GM12801 (cell line): ENCODE results near the gene RIMS3.

Source experiments
- TF ChIP-seq, protein P1 (sequence below): IDR thresholded peaks from one replicate; pipeline ENCODE4 v1.5.1; 2011; ENCODE audit warnings: control low read depth; ENCODE audit not compliant: insufficient read length; ENCODE audit errors: extremely low read depth

The RIMS3 gene

DNA sequence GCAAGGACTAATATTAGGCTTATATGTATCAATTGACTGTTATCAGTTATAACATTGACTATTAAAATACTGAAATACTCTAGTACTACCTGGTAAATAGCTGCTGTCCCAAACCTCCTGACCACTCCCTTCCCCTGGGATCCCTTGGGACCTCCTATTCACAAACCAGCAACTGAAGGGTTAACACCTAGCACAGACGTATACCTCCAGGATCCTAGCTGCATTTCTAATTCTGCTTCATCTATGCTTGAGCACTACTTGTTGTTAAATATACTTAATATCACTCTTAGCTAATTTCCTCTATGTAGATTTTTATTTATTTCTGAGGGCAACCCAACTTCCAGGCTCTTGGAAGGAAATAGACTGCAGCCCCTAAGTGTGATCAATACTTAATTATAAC lies 24.3 kb upstream of the RIMS3 start:
- TF ChIP-seq, protein P1, sequence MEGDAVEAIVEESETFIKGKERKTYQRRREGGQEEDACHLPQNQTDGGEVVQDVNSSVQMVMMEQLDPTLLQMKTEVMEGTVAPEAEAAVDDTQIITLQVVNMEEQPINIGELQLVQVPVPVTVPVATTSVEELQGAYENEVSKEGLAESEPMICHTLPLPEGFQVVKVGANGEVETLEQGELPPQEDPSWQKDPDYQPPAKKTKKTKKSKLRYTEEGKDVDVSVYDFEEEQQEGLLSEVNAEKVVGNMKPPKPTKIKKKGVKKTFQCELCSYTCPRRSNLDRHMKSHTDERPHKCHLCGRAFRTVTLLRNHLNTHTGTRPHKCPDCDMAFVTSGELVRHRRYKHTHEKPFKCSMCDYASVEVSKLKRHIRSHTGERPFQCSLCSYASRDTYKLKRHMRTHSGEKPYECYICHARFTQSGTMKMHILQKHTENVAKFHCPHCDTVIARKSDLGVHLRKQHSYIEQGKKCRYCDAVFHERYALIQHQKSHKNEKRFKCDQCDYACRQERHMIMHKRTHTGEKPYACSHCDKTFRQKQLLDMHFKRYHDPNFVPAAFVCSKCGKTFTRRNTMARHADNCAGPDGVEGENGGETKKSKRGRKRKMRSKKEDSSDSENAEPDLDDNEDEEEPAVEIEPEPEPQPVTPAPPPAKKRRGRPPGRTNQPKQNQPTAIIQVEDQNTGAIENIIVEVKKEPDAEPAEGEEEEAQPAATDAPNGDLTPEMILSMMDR = no peak

DNA sequence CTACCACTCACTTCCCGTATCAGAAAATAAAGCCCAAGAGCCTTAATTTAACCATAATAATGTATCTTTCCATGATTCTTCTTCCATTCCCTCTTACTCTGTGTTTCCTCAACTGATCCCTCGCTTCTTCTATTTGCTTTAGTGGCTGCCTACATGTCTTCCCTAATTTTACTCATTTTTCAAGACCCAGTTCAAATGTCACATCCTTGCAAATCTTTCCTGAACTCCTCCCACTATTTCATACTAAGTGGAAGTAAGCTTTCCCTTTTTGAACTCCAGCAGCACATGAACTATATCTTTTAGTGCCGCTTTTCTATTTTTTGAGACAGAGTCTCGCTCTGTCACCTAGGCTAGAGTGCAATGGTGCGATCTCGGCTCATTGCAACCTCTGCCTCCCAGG lies 22.2 kb upstream of the RIMS3 start:
- TF ChIP-seq, protein P1 = no peak

DNA sequence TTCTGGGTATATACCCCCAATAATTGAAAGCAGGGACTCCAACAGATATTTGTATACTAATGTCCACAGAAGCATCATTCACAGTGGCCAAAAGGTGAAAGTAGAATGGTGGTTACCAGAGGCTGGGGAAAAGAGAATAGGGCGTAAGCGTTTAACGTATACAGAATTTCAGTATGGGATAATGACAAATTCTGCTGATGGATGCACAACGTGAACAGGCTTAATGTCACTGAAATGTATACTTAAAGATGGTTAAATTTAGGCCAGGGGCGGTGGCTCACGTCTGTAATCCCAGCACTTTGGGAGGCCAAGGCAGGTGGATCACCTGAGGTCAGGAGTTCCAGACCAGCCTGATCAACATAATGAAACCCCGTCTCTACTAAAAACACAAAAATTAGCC lies 21.6 kb upstream of the RIMS3 start:
- TF ChIP-seq, protein P1 = no peak

DNA sequence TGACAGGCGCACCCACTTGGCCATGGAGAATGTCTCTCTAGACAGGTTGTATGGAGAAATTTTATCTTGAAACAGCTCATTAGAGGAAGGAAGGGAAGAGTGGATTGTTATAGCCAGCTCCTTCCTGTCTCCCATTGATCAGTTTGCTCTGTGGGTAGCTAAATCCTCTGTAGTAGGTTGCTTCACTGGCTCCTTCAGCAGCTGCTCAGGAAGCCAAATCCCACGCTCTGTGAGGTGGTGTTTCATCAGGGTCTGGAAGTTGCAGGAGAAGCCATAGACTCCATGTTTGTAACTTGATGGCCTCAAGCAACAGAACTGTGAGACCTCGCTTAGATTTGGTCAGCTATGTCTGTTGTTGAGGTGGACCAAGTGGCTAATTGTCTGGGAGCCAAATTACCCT lies 19.2 kb upstream of the RIMS3 start:
- TF ChIP-seq, protein P1 = no peak

DNA sequence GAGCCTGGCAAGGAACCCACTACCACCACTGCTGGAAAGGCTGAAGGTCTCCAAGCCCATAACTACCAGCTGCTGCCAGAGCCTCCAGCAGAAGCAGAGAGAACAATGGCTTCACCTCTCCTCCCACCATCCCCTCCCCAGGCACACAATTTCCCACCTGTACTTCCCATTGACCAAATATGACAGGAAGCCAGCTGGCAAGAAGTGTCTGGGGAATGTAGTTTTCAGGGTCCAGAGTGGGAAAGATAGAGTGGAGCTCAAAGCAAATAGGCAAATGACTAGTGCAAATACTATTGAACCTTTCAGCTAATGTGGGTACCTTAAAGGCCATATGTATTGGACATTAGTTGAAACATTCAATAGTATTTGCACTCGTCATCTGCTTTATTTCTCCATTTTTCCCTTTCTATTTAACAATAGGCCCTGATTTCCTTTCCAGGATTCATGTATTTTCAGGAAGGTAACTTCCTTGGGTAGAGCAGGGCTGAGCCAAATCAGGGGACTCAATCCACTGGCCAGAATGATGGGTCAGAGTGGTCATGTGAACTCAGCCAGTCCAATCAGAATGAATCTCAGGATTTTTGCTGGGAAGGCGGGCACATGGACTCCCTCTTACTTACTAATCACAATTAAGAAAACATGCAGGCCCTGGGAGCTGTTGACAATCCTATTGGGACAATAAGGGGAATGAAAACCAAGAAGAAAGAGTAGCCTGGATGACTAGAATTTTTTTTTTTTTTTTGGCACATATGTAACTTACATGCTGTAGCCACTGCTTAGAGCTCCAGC lies 13.9 kb upstream of the RIMS3 start:
- TF ChIP-seq, protein P1 = no peak

DNA sequence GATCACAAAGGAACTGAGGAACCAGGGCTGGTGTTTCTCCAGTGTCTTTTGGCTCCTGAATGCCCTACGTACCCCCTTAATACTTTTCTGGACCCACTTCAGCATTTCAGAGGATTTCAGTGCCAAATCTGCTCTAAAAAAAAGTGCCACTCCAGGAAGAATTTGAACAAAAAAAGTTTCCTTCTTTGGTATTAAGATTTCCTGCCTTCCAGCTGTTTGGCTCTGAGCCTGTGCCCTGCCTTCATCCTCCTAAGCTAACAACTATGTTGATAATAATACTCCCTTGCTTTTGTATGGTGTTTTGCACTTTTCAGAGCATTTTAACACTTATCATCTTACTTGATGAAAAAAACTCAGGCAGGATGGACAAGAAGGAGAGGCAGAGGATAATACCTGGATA lies 11.0 kb upstream of the RIMS3 start:
- TF ChIP-seq, protein P1 = no peak

DNA sequence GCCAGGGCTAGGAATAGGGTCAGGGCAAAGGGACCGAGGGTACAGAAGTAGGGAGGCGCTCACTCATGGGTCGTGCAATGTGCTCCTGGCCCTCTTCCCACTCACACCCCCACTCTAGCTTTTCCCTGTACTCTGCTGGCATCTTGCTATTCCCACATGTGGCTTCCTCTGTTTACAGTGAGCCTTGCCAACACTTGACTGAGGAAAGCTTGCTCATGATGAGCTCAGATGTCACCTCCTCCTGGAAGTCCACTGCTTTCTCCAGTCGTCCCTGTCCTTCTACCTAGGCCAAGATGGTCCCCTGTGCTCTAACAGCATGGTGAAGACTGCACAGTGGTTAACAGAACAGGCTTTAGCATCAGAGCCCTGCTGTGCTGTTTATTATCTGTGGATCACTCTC lies 8.0 kb upstream of the RIMS3 start:
- TF ChIP-seq, protein P1 = no peak
